MM.1S (cell line): Measurements from ENCODE around the gene SNN.

ENCODE experiments used
- DNase-seq: peaks from one replicate; pipeline ENCODE4 v3.0.0-alpha.2; 2015
- H2AFZ ChIP-seq: fragments of 300-600 bp; sonication (generic); 2 replicates; pipeline ENCODE4 v1.6.0; 2016; ENCODE audit warnings: antibody characterized with exemption, low read length
- H3F3A ChIP-seq: fragments of 300-600 bp; sonication (generic); 2 replicates; pipeline ENCODE4 v1.6.1; 2016; ENCODE audit warnings: mild to moderate bottlenecking, antibody characterized with exemption, low read length, moderate library complexity, mixed read lengths; ENCODE audit not compliant: insufficient read depth
- H3K27ac ChIP-seq: fragments of 300-600 bp; sonication (generic); 2 replicates; pipeline ENCODE4 v1.5.1; 2016; ENCODE audit warnings: mild to moderate bottlenecking, low read length
- H3K27me3 ChIP-seq: fragments of 300-600 bp; sonication (generic); replicated peaks from 2 replicates; pipeline ENCODE4 v1.6.0; 2016; ENCODE audit warnings: low read length; ENCODE audit not compliant: insufficient read depth
- H3K36me3 ChIP-seq: fragments of 300-600 bp; sonication (generic); replicated peaks from 2 replicates; pipeline ENCODE4 v1.6.1; 2016; ENCODE audit warnings: mild to moderate bottlenecking, low read length, mixed read lengths; ENCODE audit not compliant: insufficient read depth
- H3K4me1 ChIP-seq: fragments of 300-600 bp; sonication (generic); 2 replicates; pipeline ENCODE4 v1.6.1; 2016; ENCODE audit warnings: low read length, mixed read lengths
- H3K4me2 ChIP-seq: fragments of 300-600 bp; sonication (generic); 2 replicates; pipeline ENCODE4 v1.6.0; 2016; ENCODE audit warnings: low read depth, low read length
- H3K4me3 ChIP-seq: fragments of 300-600 bp; sonication (generic); 2 replicates; pipeline ENCODE4 v1.5.1; 2016; ENCODE audit warnings: low read length, mixed read lengths
- H3K79me2 ChIP-seq: fragments of 300-600 bp; sonication (generic); 2 replicates; pipeline ENCODE4 v1.6.1; 2016; ENCODE audit warnings: mixed run types, low read length, mixed read lengths
- H3K9ac ChIP-seq: fragments of 300-600 bp; sonication (generic); 2 replicates; pipeline ENCODE4 v1.6.1; 2016; ENCODE audit warnings: low read length, mixed read lengths
- H3K9me2 ChIP-seq: fragments of 300-600 bp; sonication (generic); replicated peaks from 2 replicates; pipeline ENCODE4 v1.6.1; 2016; ENCODE audit warnings: mild to moderate bottlenecking, low read length, mixed read lengths; ENCODE audit not compliant: insufficient read depth
- H3K9me3 ChIP-seq: fragments of 300-600 bp; sonication (generic); replicated peaks from 2 replicates; pipeline ENCODE4 v1.6.1; 2016; ENCODE audit warnings: mild to moderate bottlenecking, low read length, mixed read lengths; ENCODE audit not compliant: insufficient read depth
- H4K20me1 ChIP-seq: fragments of 300-600 bp; sonication (generic); 2 replicates; pipeline ENCODE4 v1.6.1; 2016; ENCODE audit warnings: mild to moderate bottlenecking, low read length, moderate library complexity, mixed read lengths; ENCODE audit not compliant: insufficient read depth
- EZH2 ChIP-seq: fragments of 300-600 bp; sonication (generic); optimal IDR thresholded peaks from 2 replicates; pipeline ENCODE3; 2017; ENCODE audit warnings: low read depth, mild to moderate bottlenecking, antibody characterized with exemption, low read length, mixed read lengths
- EZH2phosphoT487 ChIP-seq: fragments of 300-600 bp; sonication (generic); IDR thresholded peaks from 2 replicates; pipeline ENCODE4 v1.6.1; 2018; ENCODE audit warnings: antibody characterized with exemption, low read length
- TF ChIP-seq, protein P1 (sequence below): fragments of 300-600 bp; sonication (generic); IDR thresholded peaks from 2 replicates; pipeline ENCODE4 v1.5.1; 2016; ENCODE audit warnings: antibody characterized with exemption, low read length, mixed read lengths

Gene SNN

DNA sequence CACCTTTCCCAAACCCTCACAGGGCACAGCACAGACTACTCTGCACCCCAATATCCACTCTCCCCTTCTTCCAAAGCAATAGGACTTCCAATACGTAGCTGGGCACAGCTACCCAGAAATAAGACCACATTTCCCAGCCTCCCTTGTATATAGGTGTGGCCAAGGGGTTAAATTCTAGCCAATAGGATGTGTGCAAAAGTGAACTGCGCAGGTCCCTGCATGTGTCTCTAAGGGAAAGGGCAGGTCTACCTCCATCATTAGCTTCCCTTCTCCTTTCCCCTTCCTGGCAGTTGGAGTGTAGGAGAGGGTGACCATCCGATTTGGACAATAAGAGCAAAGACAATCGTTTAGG, 25.5 kb upstream of the SNN start:
- Histone ChIP-seq H2AFZ (no peak overlapping the region), H3K4me1 (peaks cover 4% of the 10 kb centered on the region), H3K79me2 (no peaks in the 10 kb centered on the region), H3K27ac (no peak overlapping the region), H4K20me1 (no peaks in the 10 kb centered on the region), H3K9me2 (no peaks in the 10 kb centered on the region), H3K27me3 (no peaks in the 10 kb centered on the region), H3K4me3 (no peak overlapping the region), H3K9ac (no peak overlapping the region), H3K9me3 (no peaks in the 10 kb centered on the region), H3K4me2 (no peak overlapping the region), H3K36me3 (no peaks in the 10 kb centered on the region), H3F3A (no peaks in the 10 kb centered on the region)
- TF ChIP-seq EZH2 = no peak
- no peak for TF ChIP-seq EZH2phosphoT487
- TF ChIP-seq, protein P1, sequence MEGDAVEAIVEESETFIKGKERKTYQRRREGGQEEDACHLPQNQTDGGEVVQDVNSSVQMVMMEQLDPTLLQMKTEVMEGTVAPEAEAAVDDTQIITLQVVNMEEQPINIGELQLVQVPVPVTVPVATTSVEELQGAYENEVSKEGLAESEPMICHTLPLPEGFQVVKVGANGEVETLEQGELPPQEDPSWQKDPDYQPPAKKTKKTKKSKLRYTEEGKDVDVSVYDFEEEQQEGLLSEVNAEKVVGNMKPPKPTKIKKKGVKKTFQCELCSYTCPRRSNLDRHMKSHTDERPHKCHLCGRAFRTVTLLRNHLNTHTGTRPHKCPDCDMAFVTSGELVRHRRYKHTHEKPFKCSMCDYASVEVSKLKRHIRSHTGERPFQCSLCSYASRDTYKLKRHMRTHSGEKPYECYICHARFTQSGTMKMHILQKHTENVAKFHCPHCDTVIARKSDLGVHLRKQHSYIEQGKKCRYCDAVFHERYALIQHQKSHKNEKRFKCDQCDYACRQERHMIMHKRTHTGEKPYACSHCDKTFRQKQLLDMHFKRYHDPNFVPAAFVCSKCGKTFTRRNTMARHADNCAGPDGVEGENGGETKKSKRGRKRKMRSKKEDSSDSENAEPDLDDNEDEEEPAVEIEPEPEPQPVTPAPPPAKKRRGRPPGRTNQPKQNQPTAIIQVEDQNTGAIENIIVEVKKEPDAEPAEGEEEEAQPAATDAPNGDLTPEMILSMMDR = no peak
- no peak for DNase-seq

GRCh38 chr16:11649276-11649675, 19.0 kb upstream of the SNN start:
- DNase-seq = no peak
- Histone ChIP-seq H3K4me1 (no peaks in the 10 kb centered on the region), H3K4me2 (no peak overlapping the region), H3F3A (no peaks in the 10 kb centered on the region), H3K9me2 (no peaks in the 10 kb centered on the region), H3K27me3 (no peaks in the 10 kb centered on the region), H3K79me2 (no peaks in the 10 kb centered on the region), H3K4me3 (no peak overlapping the region), H3K27ac (no peak overlapping the region), H2AFZ (no peak overlapping the region), H3K36me3 (no peaks in the 10 kb centered on the region), H3K9ac (no peak overlapping the region), H4K20me1 (no peaks in the 10 kb centered on the region), H3K9me3 (no peaks in the 10 kb centered on the region)
- TF ChIP-seq EZH2 (no peak), EZH2phosphoT487 (no peak)
- TF ChIP-seq, protein P1 = no peak

GRCh38 chr16:11650641-11651591, 17.3 kb upstream of the SNN start:
- DNase-seq = no peak
- no peaks in the 10 kb centered on the region for H3K79me2 ChIP-seq
- no peak overlapping the region for H3K4me2 ChIP-seq
- no peak overlapping the region for H2AFZ ChIP-seq
- H3K27me3 ChIP-seq = no peaks in the 10 kb centered on the region
- no peaks in the 10 kb centered on the region for H3F3A ChIP-seq
- H3K4me1 ChIP-seq = no peaks in the 10 kb centered on the region
- no peak overlapping the region for H3K27ac ChIP-seq
- no peaks in the 10 kb centered on the region for H4K20me1 ChIP-seq
- no peak overlapping the region for H3K9ac ChIP-seq
- TF ChIP-seq EZH2phosphoT487 = no peak
- TF ChIP-seq, protein P1 = no peak
- no peak for TF ChIP-seq EZH2
- no peaks in the 10 kb centered on the region for H3K9me3 ChIP-seq
- no peak overlapping the region for H3K4me3 ChIP-seq
- no peaks in the 10 kb centered on the region for H3K9me2 ChIP-seq
- H3K36me3 ChIP-seq = no peaks in the 10 kb centered on the region
